PC-9 (cell line): Measurements from ENCODE around the gene PIK3R6. TPM values are rescaled to one million over a fixed set of nuclear protein-coding genes. Genes with fewer than 3 reads are reported as not detected.

ENCODE experiments used
- BruUV-seq: library from RNA; stranded (reverse); fragments of 400-500 nt; replicated peaks from 2 replicates; lab custom pipeline; 2021; lab: Mats Ljungman, UMichigan
- CTCF ChIA-PET: fragments of 300-600 bp; sonication (Branson Sonifier 250); formaldehyde crosslinking; loops from one replicate; lab custom pipeline; 2022; ENCODE audit warnings: antibody characterized with exemption; lab: Charles Lee
- POLR2A ChIA-PET: fragments of 300-600 bp; sonication (Branson Sonifier 250); formaldehyde crosslinking; loops from one replicate; lab custom pipeline; 2022; ENCODE audit warnings: antibody characterized with exemption; ENCODE audit not compliant: unreplicated experiment; lab: Charles Lee
- DNase-seq, 2 experiments: peaks; one replicate each; pipeline versions ENCODE4 v3.0.0 to v3.0.0-alpha.2; 2015 to 2022; ENCODE audit warnings: mixed read lengths in 1 of 2
- H2AFZ ChIP-seq: fragments of 200-600 bp; sonication (generic); 2 replicates; pipeline ENCODE4 v1.8.1; 2017; ENCODE audit warnings: antibody characterized with exemption
- H3F3A ChIP-seq: fragments of 200-600 bp; sonication (generic); 2 replicates; pipeline ENCODE4 v1.8.1; 2017; ENCODE audit warnings: antibody characterized with exemption, mild to moderate bottlenecking, low read depth; ENCODE audit not compliant: insufficient read depth
- H3K27ac ChIP-seq: fragments of 200-600 bp; sonication (generic); 2 replicates; pipeline ENCODE4 v1.6.1; 2016; ENCODE audit warnings: mixed run types
- H3K27me3 ChIP-seq: fragments of 200-600 bp; sonication (generic); 2 replicates; pipeline ENCODE4 v1.6.1; 2016; ENCODE audit warnings: low read depth, mixed run types; ENCODE audit not compliant: insufficient read depth
- H3K36me3 ChIP-seq: fragments of 200-600 bp; sonication (generic); 2 replicates; pipeline ENCODE4 v1.6.1; 2016; ENCODE audit warnings: low read depth, mixed run types
- H3K4me1 ChIP-seq: fragments of 200-600 bp; sonication (generic); replicated peaks from 2 replicates; pipeline ENCODE4 v1.6.1; 2016; ENCODE audit warnings: mixed run types; ENCODE audit not compliant: insufficient read depth
- H3K4me2 ChIP-seq: fragments of 200-600 bp; sonication (generic); 2 replicates; pipeline ENCODE4 v1.6.1; 2017; ENCODE audit warnings: mixed run types
- H3K4me3 ChIP-seq: fragments of 200-600 bp; sonication (generic); 2 replicates; pipeline ENCODE4 v1.6.1; 2016; ENCODE audit warnings: mixed run types
- H3K79me2 ChIP-seq: fragments of 200-600 bp; sonication (generic); 2 replicates; pipeline ENCODE4 v1.6.1; 2017; ENCODE audit warnings: low read depth, mixed run types
- H3K9me2 ChIP-seq: fragments of 200-600 bp; sonication (generic); 2 replicates; pipeline ENCODE4 v1.8.1; 2017; ENCODE audit warnings: mild to moderate bottlenecking; ENCODE audit not compliant: insufficient read depth
- H3K9me3 ChIP-seq: fragments of 200-600 bp; sonication (generic); 2 replicates; pipeline ENCODE4 v1.8.1; 2016; ENCODE audit warnings: low read depth; ENCODE audit not compliant: insufficient read depth
- H4K20me1 ChIP-seq: fragments of 200-600 bp; sonication (generic); 2 replicates; pipeline ENCODE4 v1.8.1; 2017; ENCODE audit not compliant: insufficient read depth
- EZH2 ChIP-seq: fragments of 200-600 bp; sonication (generic); IDR thresholded peaks from 2 replicates; pipeline ENCODE4 v1.8.0; 2017; ENCODE audit warnings: antibody characterized with exemption, low read depth
- intact Hi-C: fragments of 100-400 bp; cut with micrococcal nuclease; formaldehyde crosslinking; loops from one replicate; pipeline ENCODE4 v1.10.0; 2022; ENCODE audit not compliant: unreplicated experiment
- total RNA-seq: library from RNA; stranded (reverse); gene quantifications from 2 replicates; pipeline ENCODE4 v1.2.3, GENCODE V29; 2021
- TF ChIP-seq, protein P1 (sequence below): fragments of 200-600 bp; sonication (generic); conservative IDR thresholded peaks from 2 replicates; pipeline ENCODE4 v1.6.1; 2017; ENCODE audit warnings: mixed run types, antibody characterized with exemption, mild to moderate bottlenecking, moderate library complexity

PIK3R6 gene
- total RNA-seq, 1 experiment from 2014 or later, result not detected

DNA sequence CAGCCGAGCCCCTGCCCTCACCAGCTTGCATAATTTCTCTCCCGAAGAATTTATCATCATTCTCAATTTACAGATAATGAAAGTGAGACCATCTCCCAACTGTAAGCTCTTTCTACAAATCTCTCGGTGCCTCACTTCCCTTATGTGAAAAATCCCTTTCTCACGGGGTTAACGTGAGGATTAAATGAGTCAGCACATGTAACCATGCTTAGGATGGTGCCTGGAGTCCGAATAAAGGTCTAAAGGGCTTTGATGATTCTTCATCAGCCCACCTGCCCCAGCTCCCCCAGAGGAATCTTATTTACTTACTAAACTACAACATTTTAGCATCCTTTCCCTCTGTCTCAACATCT lies 24.8 kb upstream of the PIK3R6 start:
- H3K9me2 ChIP-seq, result no peaks in the 10 kb centered on the region
- DNase-seq, result no peak
- no peaks in the 10 kb centered on the region for H3K4me1 ChIP-seq
- H3F3A ChIP-seq, result no peaks in the 10 kb centered on the region
- H3K4me3 ChIP-seq, result no peak overlapping the region
- ChIA-PET POLR2A (no interaction called here), CTCF (no interaction called here)
- H3K36me3 ChIP-seq, result no peaks in the 10 kb centered on the region
- no peaks in the 10 kb centered on the region for H4K20me1 ChIP-seq
- H3K9me3 ChIP-seq, result no peaks in the 10 kb centered on the region
- H3K27ac ChIP-seq, result no peak overlapping the region
- H3K4me2 ChIP-seq, result no peak overlapping the region
- intact Hi-C loops, result no loop called here
- BruUV-seq, result no TSS peak
- H3K27me3 ChIP-seq, result peaks cover 9% of the 10 kb centered on the region; the same call in 1 of the 2 replicates
- TF ChIP-seq, protein P1, sequence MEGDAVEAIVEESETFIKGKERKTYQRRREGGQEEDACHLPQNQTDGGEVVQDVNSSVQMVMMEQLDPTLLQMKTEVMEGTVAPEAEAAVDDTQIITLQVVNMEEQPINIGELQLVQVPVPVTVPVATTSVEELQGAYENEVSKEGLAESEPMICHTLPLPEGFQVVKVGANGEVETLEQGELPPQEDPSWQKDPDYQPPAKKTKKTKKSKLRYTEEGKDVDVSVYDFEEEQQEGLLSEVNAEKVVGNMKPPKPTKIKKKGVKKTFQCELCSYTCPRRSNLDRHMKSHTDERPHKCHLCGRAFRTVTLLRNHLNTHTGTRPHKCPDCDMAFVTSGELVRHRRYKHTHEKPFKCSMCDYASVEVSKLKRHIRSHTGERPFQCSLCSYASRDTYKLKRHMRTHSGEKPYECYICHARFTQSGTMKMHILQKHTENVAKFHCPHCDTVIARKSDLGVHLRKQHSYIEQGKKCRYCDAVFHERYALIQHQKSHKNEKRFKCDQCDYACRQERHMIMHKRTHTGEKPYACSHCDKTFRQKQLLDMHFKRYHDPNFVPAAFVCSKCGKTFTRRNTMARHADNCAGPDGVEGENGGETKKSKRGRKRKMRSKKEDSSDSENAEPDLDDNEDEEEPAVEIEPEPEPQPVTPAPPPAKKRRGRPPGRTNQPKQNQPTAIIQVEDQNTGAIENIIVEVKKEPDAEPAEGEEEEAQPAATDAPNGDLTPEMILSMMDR, result no peak
- TF ChIP-seq EZH2, result no peak
- H3K79me2 ChIP-seq, result no peaks in the 10 kb centered on the region
- no peak overlapping the region for H2AFZ ChIP-seq

DNA sequence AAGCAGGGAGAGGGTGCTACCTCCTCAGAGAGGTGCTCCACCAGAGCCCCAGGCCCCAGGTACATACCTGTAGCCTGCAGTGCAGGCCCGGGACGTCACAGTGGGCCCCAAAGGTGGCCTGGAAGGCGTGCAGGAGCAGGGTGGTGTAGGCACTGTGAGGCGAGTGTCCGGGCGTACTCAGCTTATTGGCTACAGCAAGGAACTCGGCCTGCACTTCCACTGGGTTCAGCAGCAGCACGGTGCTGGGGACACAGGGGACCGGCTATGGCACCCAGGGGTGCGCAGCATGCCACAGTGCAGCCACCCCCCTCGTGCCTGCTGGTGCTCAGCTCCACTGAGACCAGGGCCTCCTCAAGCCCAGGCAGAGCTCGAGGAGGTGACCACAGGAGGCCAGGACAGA lies 23.2 kb upstream of the PIK3R6 start:
- H3K4me1 ChIP-seq, result no peaks in the 10 kb centered on the region
- H3K4me3 ChIP-seq, result no peak overlapping the region
- H3K9me3 ChIP-seq, result no peaks in the 10 kb centered on the region
- CTCF ChIA-PET, result no interaction called here
- no peak overlapping the region for H2AFZ ChIP-seq
- no peaks in the 10 kb centered on the region for H3F3A ChIP-seq
- H3K36me3 ChIP-seq, result no peaks in the 10 kb centered on the region
- TF ChIP-seq, protein P1, result no peak
- no peak for TF ChIP-seq EZH2
- H3K27me3 ChIP-seq, result peaks cover 9% of the 10 kb centered on the region; the same call in 1 of the 2 replicates
- no peaks in the 10 kb centered on the region for H3K9me2 ChIP-seq
- intact Hi-C loops, result no loop called here
- H4K20me1 ChIP-seq, result no peaks in the 10 kb centered on the region
- H3K27ac ChIP-seq, result no peak overlapping the region
- no TSS peak for BruUV-seq
- H3K4me2 ChIP-seq, result no peak overlapping the region
- no peak for DNase-seq
- POLR2A ChIA-PET, result interaction anchor here (0.6 kb wide), 1 partner anchor 1280 kb away, joined by 6 read pairs; no protein-coding TSS in a partner anchor
- no peaks in the 10 kb centered on the region for H3K79me2 ChIP-seq

DNA sequence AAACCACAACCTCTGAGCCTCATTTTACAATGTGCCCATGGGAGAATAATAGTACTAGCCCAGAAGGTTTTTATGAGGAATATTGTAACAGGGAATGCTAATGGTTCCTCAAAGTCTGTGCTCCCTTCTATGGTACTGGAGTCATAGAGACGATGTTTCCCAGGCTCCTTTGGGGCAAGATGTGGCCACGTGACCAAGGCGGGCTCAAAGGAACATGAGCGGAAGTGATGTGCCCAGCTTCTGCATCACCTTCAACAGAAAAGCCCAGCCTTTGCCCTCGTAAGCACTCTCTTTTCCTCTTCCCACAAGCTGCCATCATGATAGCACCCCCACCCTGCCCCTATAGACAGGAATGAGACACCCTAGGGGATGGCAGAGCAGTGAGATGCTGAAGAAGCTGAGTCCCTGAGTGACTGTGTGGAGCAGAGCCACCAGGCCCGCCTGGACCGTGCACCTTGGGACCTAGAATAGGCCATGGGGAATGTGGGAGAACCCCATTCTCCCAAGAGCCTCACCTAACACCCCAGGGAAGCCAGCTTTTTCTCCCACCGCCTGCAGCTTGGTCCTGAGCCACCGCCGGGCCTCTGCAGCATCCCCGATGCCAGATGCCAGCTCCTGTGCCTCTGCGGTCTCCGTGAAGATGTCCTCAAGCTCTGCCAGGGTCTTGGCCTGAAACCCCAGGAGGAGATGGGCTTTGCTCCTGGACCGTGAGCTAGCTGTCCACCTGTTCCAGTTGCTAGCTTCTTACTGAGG lies 22.2 kb upstream of the PIK3R6 start:
- no peaks in the 10 kb centered on the region for H3K9me2 ChIP-seq

More for the DNA sequence above, 22.2 kb upstream of the PIK3R6 start:
- Histone ChIP-seq H3K4me3 (no peak overlapping the region), H3K4me1 (no peaks in the 10 kb centered on the region), H3K9me3 (no peaks in the 10 kb centered on the region), H3K4me2 (no peak overlapping the region), H3K27me3 (peaks cover 9% of the 10 kb centered on the region; the same call in 1 of the 2 replicates), H2AFZ (no peak overlapping the region), H3F3A (no peaks in the 10 kb centered on the region), H3K27ac (no peak overlapping the region), H3K79me2 (no peaks in the 10 kb centered on the region), H3K36me3 (no peaks in the 10 kb centered on the region), H4K20me1 (no peaks in the 10 kb centered on the region)
- intact Hi-C loops, result loop anchor here (2.0 to 5.0 kb wide), 2 partner anchors 288 to 639 kb away; no protein-coding TSS in a partner anchor
- no TSS peak for BruUV-seq
- CTCF ChIA-PET, result interaction anchor here (0.5 to 0.6 kb wide), 2 partner anchors 633 to 684 kb away, joined by 3 to 5 read pairs; no protein-coding TSS in a partner anchor
- POLR2A ChIA-PET, result no interaction called here
- TF ChIP-seq, protein P1, result no peak
- TF ChIP-seq EZH2, result no peak
- DNase-seq, result no peak
